OCI-LY3 (cell line): ENCODE results near the gene HS1BP3.

Source experiments
- CTCF ChIP-seq: fragments of 200-600, 300-600 bp; sonication (generic); IDR thresholded peaks from 2 replicates; pipeline ENCODE4 v1.5.1; 2014; ENCODE audit warnings: antibody characterized with exemption, low read length, low read depth
- EZH2phosphoT487 ChIP-seq: fragments of 200-600 bp; shearing (Covaris generic); IDR thresholded peaks from 2 replicates; pipeline ENCODE4 v1.6.1; 2018; ENCODE audit warnings: antibody characterized with exemption, mixed run types, low read depth

- TF ChIP-seq EZH2phosphoT487: no peak
- TF ChIP-seq CTCF: no peak
Observed at GRCh38 chr2:20618468-20618885, 32.4 kb downstream of the HS1BP3 start.
